ENCODE data around the gene PBRM1.

PBRM1 gene

GRCh38 chr3:52606373-52607085, 79.2 kb downstream of the PBRM1 start:
- Mint-ChIP-seq H3K27ac (no peak overlapping the region), H3K4me3 (no peak overlapping the region), H3K4me1 (ENCODE audit: low read depth) (peaks cover 11% of the 10 kb centered on the region), H3K36me3 (ENCODE audit: low read depth) (peaks cover 72% of the 10 kb centered on the region), H3K27me3 (ENCODE audit: low read depth) (no peaks in the 10 kb centered on the region), H3K9me3 (peaks cover 16% of the 10 kb centered on the region)

GRCh38 chr3:52600258-52600657, 85.5 kb downstream of the PBRM1 start:
- Mint-ChIP-seq H3K4me3 (no peak overlapping the region), H3K27ac (no peak overlapping the region), H3K36me3 (ENCODE audit: low read depth) (peaks cover 79% of the 10 kb centered on the region), H3K27me3 (ENCODE audit: low read depth) (no peaks in the 10 kb centered on the region), H3K4me1 (ENCODE audit: low read depth) (no peaks in the 10 kb centered on the region), H3K9me3 (peaks cover 25% of the 10 kb centered on the region)

GRCh38 chr3:52596658-52597265, 89.0 kb downstream of the PBRM1 start:
- H3K27me3 Mint-ChIP-seq (ENCODE audit: low read depth), result no peaks in the 10 kb centered on the region
- H3K9me3 Mint-ChIP-seq, result peaks cover 9% of the 10 kb centered on the region
- H3K4me1 Mint-ChIP-seq (ENCODE audit: low read depth), result no peaks in the 10 kb centered on the region
- peaks cover 67% of the 10 kb centered on the region for H3K36me3 Mint-ChIP-seq (ENCODE audit: low read depth)
- H3K27ac Mint-ChIP-seq, result no peak overlapping the region
- H3K4me3 Mint-ChIP-seq, result no peak overlapping the region

GRCh38 chr3:52593103-52593502, 92.6 kb downstream of the PBRM1 start:
- no peaks in the 10 kb centered on the region for H3K9me3 Mint-ChIP-seq
- H3K27me3 Mint-ChIP-seq (ENCODE audit: low read depth), result no peaks in the 10 kb centered on the region
- no peak overlapping the region for H3K4me3 Mint-ChIP-seq
- H3K4me1 Mint-ChIP-seq (ENCODE audit: low read depth), result peaks cover 2% of the 10 kb centered on the region
- H3K36me3 Mint-ChIP-seq (ENCODE audit: low read depth), result peaks cover 44% of the 10 kb centered on the region
- H3K27ac Mint-ChIP-seq, result no peak overlapping the region

GRCh38 chr3:52574056-52574965, 111.4 kb downstream of the PBRM1 start:
- Mint-ChIP-seq H3K4me1 (ENCODE audit: low read depth) (no peaks in the 10 kb centered on the region), H3K27me3 (ENCODE audit: low read depth) (no peaks in the 10 kb centered on the region), H3K27ac (no peak overlapping the region), H3K36me3 (ENCODE audit: low read depth) (peaks cover 40% of the 10 kb centered on the region), H3K9me3 (no peaks in the 10 kb centered on the region), H3K4me3 (no peak overlapping the region)

GRCh38 chr3:52572221-52572620, 113.5 kb downstream of the PBRM1 start:
- Mint-ChIP-seq H3K36me3 (ENCODE audit: low read depth) (peaks cover 26% of the 10 kb centered on the region), H3K27ac (no peak overlapping the region), H3K4me1 (ENCODE audit: low read depth) (no peaks in the 10 kb centered on the region), H3K4me3 (no peak overlapping the region), H3K9me3 (no peaks in the 10 kb centered on the region), H3K27me3 (ENCODE audit: low read depth) (no peaks in the 10 kb centered on the region)

- Mint-ChIP-seq H3K27ac (no peak overlapping the region), H3K9me3 (no peaks in the 10 kb centered on the region)
Measured at GRCh38 chr3:52570076-52570475, 115.6 kb downstream of the PBRM1 start.

GRCh38 chr3:52568069-52568468, 117.6 kb downstream of the PBRM1 start:
- no peak overlapping the region for H3K4me3 Mint-ChIP-seq
- no peaks in the 10 kb centered on the region for H3K27me3 Mint-ChIP-seq (ENCODE audit: low read depth)
- no peak overlapping the region for H3K27ac Mint-ChIP-seq
- H3K9me3 Mint-ChIP-seq, result no peaks in the 10 kb centered on the region
- peaks cover 11% of the 10 kb centered on the region for H3K36me3 Mint-ChIP-seq (ENCODE audit: low read depth)
- no peaks in the 10 kb centered on the region for H3K4me1 Mint-ChIP-seq (ENCODE audit: low read depth)

More at GRCh38 chr3:52570076-52570475, 115.6 kb downstream of the PBRM1 start:
- no peak overlapping the region for H3K4me3 Mint-ChIP-seq
- H3K36me3 Mint-ChIP-seq (ENCODE audit: low read depth), result peaks cover 18% of the 10 kb centered on the region
- H3K4me1 Mint-ChIP-seq (ENCODE audit: low read depth), result no peaks in the 10 kb centered on the region
- H3K27me3 Mint-ChIP-seq (ENCODE audit: low read depth), result no peaks in the 10 kb centered on the region

- Mint-ChIP-seq H3K36me3 (ENCODE audit: low read depth) (peaks cover 37% of the 10 kb centered on the region), H3K27ac (no peak overlapping the region), H3K9me3 (no peaks in the 10 kb centered on the region), H3K27me3 (ENCODE audit: low read depth) (no peaks in the 10 kb centered on the region), H3K4me3 (no peak overlapping the region), H3K4me1 (ENCODE audit: low read depth) (no peaks in the 10 kb centered on the region)
Measured at GRCh38 chr3:52563984-52564383, 121.7 kb downstream of the PBRM1 start.

GRCh38 chr3:52561028-52561747, 124.5 kb downstream of the PBRM1 start:
- Mint-ChIP-seq H3K27ac (no peak overlapping the region), H3K36me3 (ENCODE audit: low read depth) (peaks cover 40% of the 10 kb centered on the region), H3K27me3 (ENCODE audit: low read depth) (no peaks in the 10 kb centered on the region), H3K4me3 (no peak overlapping the region), H3K4me1 (ENCODE audit: low read depth) (no peaks in the 10 kb centered on the region), H3K9me3 (no peaks in the 10 kb centered on the region)

- no peaks in the 10 kb centered on the region for H3K27me3 Mint-ChIP-seq (ENCODE audit: low read depth)
- H3K36me3 Mint-ChIP-seq (ENCODE audit: low read depth), result peaks cover 48% of the 10 kb centered on the region
- no peak overlapping the region for H3K27ac Mint-ChIP-seq
- H3K9me3 Mint-ChIP-seq, result no peaks in the 10 kb centered on the region
- H3K4me3 Mint-ChIP-seq, result no peak overlapping the region
- H3K4me1 Mint-ChIP-seq (ENCODE audit: low read depth), result no peaks in the 10 kb centered on the region
Measured at GRCh38 chr3:52558436-52558835, 127.3 kb downstream of the PBRM1 start.

- Mint-ChIP-seq H3K4me3 (no peak overlapping the region), H3K27ac (no peak overlapping the region), H3K9me3 (no peaks in the 10 kb centered on the region), H3K36me3 (ENCODE audit: low read depth) (peaks cover 40% of the 10 kb centered on the region), H3K4me1 (ENCODE audit: low read depth) (no peaks in the 10 kb centered on the region), H3K27me3 (ENCODE audit: low read depth) (no peaks in the 10 kb centered on the region)
Measured at GRCh38 chr3:52557011-52557960, 128.4 kb downstream of the PBRM1 start.

GRCh38 chr3:52555056-52555455, 130.7 kb downstream of the PBRM1 start:
- Mint-ChIP-seq H3K36me3 (ENCODE audit: low read depth) (peaks cover 33% of the 10 kb centered on the region), H3K9me3 (no peaks in the 10 kb centered on the region), H3K27ac (no peak overlapping the region), H3K4me1 (ENCODE audit: low read depth) (no peaks in the 10 kb centered on the region), H3K27me3 (ENCODE audit: low read depth) (no peaks in the 10 kb centered on the region), H3K4me3 (no peak overlapping the region)
